ENCODE results near the gene AZGP1. TPM values are rescaled to one million over a fixed set of nuclear protein-coding genes. Genes with fewer than 3 reads are reported as not detected.

The AZGP1 gene
- total and polyA plus RNA-seq, 2 of the 13 experiments (the other 11 are each of a cell fraction or from before 2014, with no cell fraction given): 93.8 to 229 TPM

GRCh38 chr7:99958564-99959227 is 17.1 kb downstream of the AZGP1 start (continued):
- TF ChIP-seq ZNF407 (CRISPR knock-in tag; IDR thresholded peaks at IDR 0.05; ENCODE audit: not compliant biosample characterization): no peak

- no peak for TF ChIP-seq DNMT3B (CRISPR knock-in tag; conservative IDR thresholded peaks at IDR 0.05)
- TF ChIP-seq FOSL2 (CRISPR knock-in tag; IDR thresholded peaks at IDR 0.05): 0 out of 2 replicates have a peak, but pooled peaks have one; percentile 33
- TF ChIP-seq ZBTB33 (CRISPR knock-in tag; IDR thresholded peaks at IDR 0.05): peak; percentile 34; the same call in 1 of the 2 replicates
- TF ChIP-seq ZNF547 (CRISPR knock-in tag; IDR thresholded peaks at IDR 0.05): no peak
- no peak for TF ChIP-seq ZNF605 (CRISPR knock-in tag; IDR thresholded peaks at IDR 0.05)
- BruUV-seq (replicated peaks): no TSS peak
- Histone ChIP-seq H3K27me3 (ENCODE audit: control insufficient read depth in 1 of 2, insufficient read depth in 2 of 2, low read length in 2 of 2) (no peaks in the 10 kb centered on the region), H3K9me3 (ENCODE audit: low read length) (peaks cover 11% of the 10 kb centered on the region), H2AFZ (ENCODE audit: low read length) (no peak overlapping the region), H3K36me3 (replicated peaks in 1 of 2; ENCODE audit: control insufficient read depth in 1 of 2, insufficient read depth in 2 of 2, low read length in 2 of 2) (no peaks in the 10 kb centered on the region), H3K4me1 (ENCODE audit: insufficient read depth, low read length) (peaks cover 20% of the 10 kb centered on the region; the same call in 1 of the 2 replicates), H4K20me1 (ENCODE audit: insufficient read depth, low read length) (no peaks in the 10 kb centered on the region), H3K4me3 (replicated peaks in 1 of 3; ENCODE audit: insufficient read depth in 1 of 3, low read depth in 2 of 3, low read length in 3 of 3) (no peak overlapping the region), H3K27ac (ENCODE audit: extremely low read length, insufficient read depth, low read length) (no peak overlapping the region), H3K9ac (ENCODE audit: insufficient read depth, low read depth, low read length) (no peak overlapping the region), H3K79me2 (ENCODE audit: insufficient read depth, low read length) (no peaks in the 10 kb centered on the region), H3K4me2 (ENCODE audit: low read depth, low read length) (no peak overlapping the region)
- intact Hi-C loops (cut with micrococcal nuclease; ENCODE audit: unreplicated experiment) (no loop called here), in situ Hi-C loops (cut with HindIII; ENCODE audit: extremely low pct_ligation_motif_present, low pct_unique_long_range_greater_than_20kb) (no loop called here)
- no peak for FAIRE-seq
- no peak for ATAC-seq
- CTCF ChIA-PET (ENCODE audit: low intra/inter-chr PET ratio, low total read pairs): no interaction called here
- POLR2A ChIA-PET: interaction anchor here (3.0 kb wide), 1 partner anchor 20 kb away, joined by 16 read pairs; the partner anchor contains the start of gene AZGP1
- WGBS (ENCODE audit: low lambda C conversion rate): 83% methylated on average over 6 of the region's 6 CpGs
- DNase-seq (ENCODE audit: low spot score): no peak
These were observed 20.6 kb downstream of the AZGP1 start for GRCh38 chr7:99955247-99955646.

Measured in HepG2 (cell line).